Testis (tissue), 3 donors: ENCODE measurements around the gene TTC9C. TPM values are rescaled to one million over a fixed set of nuclear protein-coding genes. Genes with fewer than 3 reads are reported as not detected.
A peak's percentile ranks its signal among the peaks of the same experiment; 100 is the strongest.
"Not testable (repeated sequence)": the region's sequence is repeated elsewhere in the genome, so short reads cannot be mapped to it uniquely, and the experiment has no call there.

Experiments
- DNase-seq: peaks from one replicate; pipeline ENCODE4 v3.0.0-alpha.2; 2019
- H3K27ac ChIP-seq, 2 donors: fragments of 200-600 bp; sonication (generic); one replicate each; pipeline ENCODE4 v1.5.1; 2019
- H3K27me3 ChIP-seq: fragments of 200-600 bp; sonication (generic); one replicate; pipeline ENCODE4 v1.5.1; 2019
- H3K36me3 ChIP-seq: fragments of 200-600 bp; sonication (generic); one replicate; pipeline ENCODE4 v1.5.1; 2017; ENCODE audit warnings: low read depth; ENCODE audit errors: missing control alignments
- H3K4me1 ChIP-seq: fragments of 200-600 bp; sonication (generic); one replicate; pipeline ENCODE4 v1.5.1; 2019
- H3K4me3 ChIP-seq, 2 donors: fragments of 200-600 bp; sonication (generic); one replicate each; pipeline ENCODE4 v1.5.1; 2017 to 2019
- H3K9me3 ChIP-seq: fragments of 200-600 bp; sonication (generic); one replicate; pipeline ENCODE4 v1.5.1; 2017
- POLR2A ChIP-seq: fragments of 450-650 bp; IDR thresholded peaks from one replicate; pipeline ENCODE4 v1.6.1; 2017; ENCODE audit warnings: antibody characterized with exemption, mild to moderate bottlenecking, moderate library complexity
- WGBS, 2 donors: methylation state at CpG; one replicate each; pipeline ENCODE4 v1.1.5; 2018; 5-methylcytosine and 5-hydroxymethylcytosine counted together
- intact Hi-C: fragments of 100-400 bp; cut with DNase I; formaldehyde crosslinking; loops from one replicate; pipeline ENCODE4 v1.15.1; 2023; ENCODE audit warnings: low total_unique reads
- polyA plus RNA-seq: library from polyadenylated mRNA; stranded (reverse); fragments of 350-450 nt; fragmentation: Illumina TruSeq; extraction: RNeasy Lipid Tissue Mini Kit (QIAGEN cat#74804); gene quantifications from one replicate; pipeline ENCODE4 v1.2.3, GENCODE V29; 2014; ENCODE audit warnings: low read depth, low replicate concordance; ENCODE audit not compliant: insufficient read depth
- total RNA-seq, 2 donors: library from RNA; depleted of rRNA; stranded (reverse); fragments of >200 nt; gene quantifications; one replicate each; pipeline ENCODE4 v1.2.3, GENCODE V29; 2016
- TF ChIP-seq, protein P1 (sequence below), 3 experiments: fragments of 450-650 bp in 2 of 3; fragments of 200-600 bp in 1 of 3; sonication (generic) in 1 of 3; IDR thresholded peaks; one replicate each; pipeline ENCODE4 v1.5.1; 2016 to 2019; ENCODE audit warnings: antibody characterized with exemption in 3 of 3, mild to moderate bottlenecking in 2 of 3, moderate library complexity in 1 of 3

TTC9C gene
- total and polyA plus RNA-seq, 3 donors from 2014 or later, result 34.0 to 41.5 (median 39.5) TPM

DNA sequence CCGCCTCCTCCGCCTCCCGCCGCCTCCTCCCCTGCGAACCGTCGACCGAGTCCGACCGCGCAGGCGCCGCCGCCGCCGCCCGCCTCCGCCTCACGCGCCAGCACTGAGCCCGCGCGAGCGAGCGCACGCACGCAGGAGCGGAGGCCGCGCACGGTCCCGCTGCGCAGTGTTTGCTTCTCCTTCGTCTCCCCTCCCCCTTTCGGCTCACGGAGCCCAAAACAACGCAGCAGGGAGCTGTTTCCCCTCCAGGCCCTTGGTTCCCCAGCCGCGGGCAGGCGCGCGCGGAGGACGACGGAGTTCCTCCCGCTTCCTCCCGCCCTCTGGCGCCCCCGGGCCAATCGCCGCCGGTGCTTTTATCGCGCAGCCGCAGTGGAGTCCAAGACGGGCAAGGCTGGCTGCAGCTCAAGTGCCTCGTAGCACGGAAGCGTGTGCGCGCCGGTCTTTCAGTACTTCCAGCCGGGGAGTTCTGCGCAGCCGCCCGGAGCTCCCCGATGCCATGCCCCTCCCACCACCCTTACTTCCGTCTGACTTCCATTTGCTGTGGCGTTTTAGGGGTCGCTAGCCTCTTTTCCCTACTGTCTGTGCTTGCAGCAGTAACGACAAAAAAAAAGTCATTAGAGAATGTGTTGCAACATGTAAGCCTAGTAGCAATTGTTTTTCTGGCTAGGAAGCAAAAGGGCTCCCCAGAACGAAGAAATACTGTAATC lies 968 bp upstream of the TTC9C start, which contains the start of gene HNRNPUL2:
HNRNPUL2 (minus strand) TSS at position 293 of the 707 bp plus-strand sequence. CDS start 301 bp downstream, outside the sequence.
- Histone ChIP-seq H3K27ac (peak within 1 kb of the TSS; percentile 82 to 96), H3K4me3 (peak within 1 kb of the TSS; percentile 90 to 93), H3K9me3 (no peaks in the 10 kb centered on the region), H3K36me3 (no peaks in the 10 kb centered on the region), H3K4me1 (peaks cover 26% of the 10 kb centered on the region), H3K27me3 (no peaks in the 10 kb centered on the region)
- intact Hi-C loops, result no loop called here
- 0 to 1% methylated on average over 18 to 72 of the region's 72 CpGs for WGBS, 2 donors
- TF ChIP-seq POLR2A, result no peak
- TF ChIP-seq, protein P1, sequence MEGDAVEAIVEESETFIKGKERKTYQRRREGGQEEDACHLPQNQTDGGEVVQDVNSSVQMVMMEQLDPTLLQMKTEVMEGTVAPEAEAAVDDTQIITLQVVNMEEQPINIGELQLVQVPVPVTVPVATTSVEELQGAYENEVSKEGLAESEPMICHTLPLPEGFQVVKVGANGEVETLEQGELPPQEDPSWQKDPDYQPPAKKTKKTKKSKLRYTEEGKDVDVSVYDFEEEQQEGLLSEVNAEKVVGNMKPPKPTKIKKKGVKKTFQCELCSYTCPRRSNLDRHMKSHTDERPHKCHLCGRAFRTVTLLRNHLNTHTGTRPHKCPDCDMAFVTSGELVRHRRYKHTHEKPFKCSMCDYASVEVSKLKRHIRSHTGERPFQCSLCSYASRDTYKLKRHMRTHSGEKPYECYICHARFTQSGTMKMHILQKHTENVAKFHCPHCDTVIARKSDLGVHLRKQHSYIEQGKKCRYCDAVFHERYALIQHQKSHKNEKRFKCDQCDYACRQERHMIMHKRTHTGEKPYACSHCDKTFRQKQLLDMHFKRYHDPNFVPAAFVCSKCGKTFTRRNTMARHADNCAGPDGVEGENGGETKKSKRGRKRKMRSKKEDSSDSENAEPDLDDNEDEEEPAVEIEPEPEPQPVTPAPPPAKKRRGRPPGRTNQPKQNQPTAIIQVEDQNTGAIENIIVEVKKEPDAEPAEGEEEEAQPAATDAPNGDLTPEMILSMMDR (IDR thresholded peaks at IDR 0.05), result peak in 1 of 3 experiments; percentile 1
- DNase-seq, result peak; percentile 99

DNA sequence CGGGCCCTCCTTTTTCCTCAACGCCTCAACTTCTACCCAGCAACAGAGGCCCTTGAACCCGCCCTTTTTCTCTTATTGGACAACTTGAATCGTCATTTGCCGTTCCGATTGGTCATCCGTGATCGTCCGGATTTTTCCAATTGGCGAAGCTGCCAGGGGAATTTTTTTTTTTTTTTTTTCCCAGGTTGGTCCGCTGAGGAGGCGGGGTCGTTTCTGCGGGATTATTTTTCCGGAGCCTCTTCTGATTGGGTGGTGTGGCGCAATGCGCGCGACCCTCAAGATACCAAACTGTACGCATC lies 465 bp upstream of the TTC9C start:
- intact Hi-C loops, result no loop called here
- Histone ChIP-seq H3K9me3 (no peaks in the 10 kb centered on the region), H3K4me3 (peak overlapping the region; percentile 90 to 93), H3K27ac (peak overlapping the region; percentile 82 to 96), H3K4me1 (peaks cover 26% of the 10 kb centered on the region), H3K36me3 (no peaks in the 10 kb centered on the region), H3K27me3 (no peaks in the 10 kb centered on the region)
- TF ChIP-seq, protein P1 (IDR thresholded peaks at IDR 0.05), result no peak
- peak; percentile 92 for DNase-seq
- 0 to 1% methylated on average over 20 of the region's 20 CpGs for WGBS, 2 donors

DNA sequence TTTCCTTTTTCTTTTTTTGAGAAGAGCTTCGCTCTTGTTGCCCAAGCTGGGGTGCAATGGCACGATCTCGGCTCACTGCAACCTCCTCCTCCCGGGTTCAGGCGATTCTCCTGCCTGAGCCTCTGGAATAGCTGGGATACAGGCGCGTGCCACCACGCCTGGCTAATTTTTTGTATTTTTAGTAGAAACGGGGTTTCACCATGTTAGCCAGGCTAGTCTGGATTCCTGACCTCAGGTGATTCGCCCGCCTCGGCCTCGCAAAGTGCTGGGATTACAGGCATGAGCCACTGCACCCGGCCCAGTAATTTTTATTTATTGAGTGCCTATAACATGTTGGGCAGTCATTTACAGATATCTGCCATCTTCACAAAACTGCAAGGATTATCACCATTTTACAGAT lies 1.8 kb downstream of the TTC9C start:
- H3K4me3 ChIP-seq, H3K27me3 ChIP-seq, H3K9me3 ChIP-seq, H3K36me3 ChIP-seq, DNase-seq, intact Hi-C loops, H3K27ac ChIP-seq: not testable (repeated sequence)
- H3K4me1 ChIP-seq, result peaks cover 20% of the 10 kb centered on the region
- 71 to 82% methylated on average over 14 of the region's 14 CpGs for WGBS, 2 donors

DNA sequence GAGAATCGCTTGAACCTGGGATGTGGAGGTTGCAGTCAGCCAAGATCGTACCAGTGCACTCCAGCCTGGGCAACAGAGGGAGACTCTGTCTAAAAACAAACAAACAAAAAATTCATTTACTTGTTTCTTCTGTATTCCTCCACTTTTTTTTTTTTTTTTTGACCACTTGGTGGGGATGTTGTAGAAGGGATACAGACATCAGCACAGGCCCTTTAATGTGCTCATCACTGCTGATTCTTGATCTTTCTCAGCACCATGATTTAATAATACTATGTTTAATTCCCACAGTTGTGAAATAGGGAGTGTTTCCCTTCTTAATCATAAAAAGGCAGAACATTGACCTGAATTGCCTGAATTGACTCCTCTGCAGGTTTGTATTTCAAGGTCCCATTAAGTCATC lies 4.5 kb downstream of the TTC9C start:
- WGBS, 2 donors, result 66 to 75% methylated on average over 2 of the region's 2 CpGs
- Histone ChIP-seq H3K27me3 (no peaks in the 10 kb centered on the region), H3K9me3 (no peaks in the 10 kb centered on the region), H3K4me3 (no peak overlapping the region), H3K27ac (no peak overlapping the region), H3K36me3 (no peaks in the 10 kb centered on the region), H3K4me1 (peaks cover 14% of the 10 kb centered on the region)
- DNase-seq, result no peak
- TF ChIP-seq POLR2A, result no peak
- TF ChIP-seq, protein P1 (IDR thresholded peaks at IDR 0.05), result no peak
- intact Hi-C loops, result no loop called here

DNA sequence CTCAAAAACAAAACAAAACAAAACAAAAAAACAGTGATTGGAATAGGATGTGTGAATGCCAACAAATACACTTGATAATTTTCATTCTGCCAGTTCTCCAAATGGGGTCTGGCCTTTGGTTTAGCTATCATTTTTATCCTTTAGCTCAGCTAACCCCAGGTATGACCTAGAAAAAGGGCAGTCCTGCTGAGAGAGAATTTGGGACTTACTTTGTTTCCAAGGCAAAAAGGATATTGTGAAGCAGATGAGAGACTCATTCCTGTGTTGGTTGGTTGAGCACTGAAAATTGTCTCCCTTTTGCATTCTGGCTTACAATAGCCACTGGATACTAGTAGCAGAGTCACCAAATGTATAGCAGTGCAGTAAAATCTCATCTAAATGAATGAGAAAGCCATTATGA lies 8.9 kb downstream of the TTC9C start:
- Histone ChIP-seq H3K36me3 (no peaks in the 10 kb centered on the region), H3K9me3 (no peaks in the 10 kb centered on the region), H3K4me1 (no peaks in the 10 kb centered on the region), H3K27ac (no peak overlapping the region), H3K4me3 (no peak overlapping the region), H3K27me3 (no peaks in the 10 kb centered on the region)
- no peak for TF ChIP-seq POLR2A
- TF ChIP-seq, protein P1 (IDR thresholded peaks at IDR 0.05), result no peak
- DNase-seq, result no peak
- intact Hi-C loops, result no loop called here
